ENCODE results near the gene C9orf72.

- TF ChIP-seq CTCF (IDR thresholded peaks at IDR 0.05) = no peak
- TF ChIP-seq POLR2A (IDR thresholded peaks at IDR 0.05) = no peak
Measured at GRCh38 chr9:27528886-27529315, 44.4 kb downstream of the C9orf72 start.

All from adrenal gland (tissue), 5 donors.